Stomach (tissue), 4 donors: ENCODE data around the gene LDB2.

Source experiments
- CTCF ChIP-seq, 7 experiments: fragments of 450-650 bp in 4 of 7; fragments of 200-600 bp in 3 of 7; sonication (generic) in 3 of 7; IDR thresholded peaks; one replicate each; pipeline ENCODE4 v1.5.1; 2016 to 2019; ENCODE audit warnings: antibody characterized with exemption in 7 of 7, control low read depth in 2 of 7, mild to moderate bottlenecking in 1 of 7
- EP300 ChIP-seq: sonication (generic); formaldehyde crosslinking; IDR thresholded peaks from one replicate; pipeline ENCODE4 v1.6.1; 2017; ENCODE audit warnings: antibody characterized with exemption
- POLR2A ChIP-seq, 4 donors: fragments of 450-650 bp; IDR thresholded peaks; one replicate each; pipeline ENCODE4 v1.6.1; 2016; ENCODE audit warnings: antibody characterized with exemption in 4 of 4, control low read depth in 2 of 4, mild to moderate bottlenecking in 1 of 4, moderate library complexity in 1 of 4

- TF ChIP-seq CTCF (IDR thresholded peaks at IDR 0.05), result no peak
- TF ChIP-seq EP300, result no peak
- no peak for TF ChIP-seq POLR2A (IDR thresholded peaks at IDR 0.05)
Measured at GRCh38 chr4:16758255-16758654, 140.2 kb downstream of the LDB2 start.
